ENCODE measurements around the gene RDM1. TPM values are rescaled to one million over a fixed set of nuclear protein-coding genes. Genes with fewer than 3 reads are reported as not detected.
A peak's percentile ranks its signal among the peaks of the same experiment; 100 is the strongest.
"Not testable (repeated sequence)": the region's sequence is repeated elsewhere in the genome, so short reads cannot be mapped to it uniquely, and the experiment has no call there.

Gene RDM1
- total RNA-seq, 2 donors from 2014 or later: not detected

- ATAC-seq (no peak), DNase-seq (no peak)
- 68 to 84% methylated on average over 5 of the region's 5 CpGs for WGBS, 2 donors
- Histone ChIP-seq H3K4me3 (no peak overlapping the region), H3K9me3 (no peaks in the 10 kb centered on the region), H3K27me3 (no peaks in the 10 kb centered on the region), H3K36me3 (replicated peaks in 1 of 2; ENCODE audit: insufficient read depth in 1 of 2, low read depth in 2 of 2) (no peaks in the 10 kb centered on the region), H3K27ac (no peak overlapping the region), H3K4me1 (no peaks in the 10 kb centered on the region)
- intact Hi-C loops (cut with DNase I): no loop called here
- TF ChIP-seq CTCF (IDR thresholded peaks at IDR 0.05) (no peak), POLR2A (IDR thresholded peaks at IDR 0.05) (no peak)
Observed at GRCh38 chr17:35900280-35900679, 30.3 kb downstream of the RDM1 start.

GRCh38 chr17:35898283-35899070 lies 32.1 kb downstream of the RDM1 start:
- peak; percentile 61 to 80 (median 78) for DNase-seq
- TF ChIP-seq POLR2A (IDR thresholded peaks at IDR 0.05) (no peak), CTCF (IDR thresholded peaks at IDR 0.05) (no peak)
- ATAC-seq: peak; percentile 81
- no peaks in the 10 kb centered on the region for H3K9me3 ChIP-seq
- no peak overlapping the region for H3K4me3 ChIP-seq
- intact Hi-C loops (cut with DNase I): no loop called here
- 35 to 54% methylated on average over 5 to 6 of the region's 6 CpGs for WGBS, 2 donors
- H3K27ac ChIP-seq: no peak overlapping the region
- H3K4me1 ChIP-seq: no peaks in the 10 kb centered on the region
- H3K36me3 ChIP-seq (replicated peaks in 1 of 2; ENCODE audit: insufficient read depth in 1 of 2, low read depth in 2 of 2): no peaks in the 10 kb centered on the region
- H3K27me3 ChIP-seq: no peaks in the 10 kb centered on the region

GRCh38 chr17:35897772-35898171 lies 32.8 kb downstream of the RDM1 start:
- H3K27me3 ChIP-seq; intact Hi-C loops (cut with DNase I); H3K27ac ChIP-seq; DNase-seq; H3K4me3 ChIP-seq; H3K36me3 ChIP-seq (replicated peaks in 1 of 2; ENCODE audit: insufficient read depth in 1 of 2, low read depth in 2 of 2); ATAC-seq; H3K9me3 ChIP-seq; H3K4me1 ChIP-seq: not testable (repeated sequence)
- 94 to 97% methylated on average over 7 of the region's 7 CpGs for WGBS, 2 donors

GRCh38 chr17:35895636-35896587 lies 34.7 kb downstream of the RDM1 start:
- intact Hi-C loops (cut with DNase I): no loop called here
- H3K9me3 ChIP-seq: no peaks in the 10 kb centered on the region
- no peaks in the 10 kb centered on the region for H3K27me3 ChIP-seq
- TF ChIP-seq CTCF (IDR thresholded peaks at IDR 0.05) (no peak), POLR2A (IDR thresholded peaks at IDR 0.05) (no peak)
- H3K27ac ChIP-seq: no peak overlapping the region
- no peaks in the 10 kb centered on the region for H3K36me3 ChIP-seq (replicated peaks in 1 of 2; ENCODE audit: insufficient read depth in 1 of 2, low read depth in 2 of 2)
- no peak for ATAC-seq
- H3K4me1 ChIP-seq: no peaks in the 10 kb centered on the region
- WGBS, 2 donors: 73 to 77% methylated on average over 12 to 14 of the region's 14 CpGs
- no peak overlapping the region for H3K4me3 ChIP-seq
- DNase-seq: peak in 1 of 4 donors; percentile 13

- intact Hi-C loops (cut with DNase I): no loop called here
- WGBS, 2 donors: 83 to 85% methylated on average over 7 of the region's 7 CpGs
- ATAC-seq: no peak
Observed at GRCh38 chr17:35894206-35894605, 36.4 kb downstream of the RDM1 start.

More at GRCh38 chr17:35894206-35894605, 36.4 kb downstream of the RDM1 start:
- TF ChIP-seq CTCF (IDR thresholded peaks at IDR 0.05): no peak
- no peak for TF ChIP-seq POLR2A (IDR thresholded peaks at IDR 0.05)
- H3K9me3 ChIP-seq: no peaks in the 10 kb centered on the region
- H3K4me3 ChIP-seq: no peak overlapping the region
- H3K27ac ChIP-seq: no peak overlapping the region
- no peaks in the 10 kb centered on the region for H3K27me3 ChIP-seq
- no peaks in the 10 kb centered on the region for H3K4me1 ChIP-seq
- H3K36me3 ChIP-seq (replicated peaks in 1 of 2; ENCODE audit: insufficient read depth in 1 of 2, low read depth in 2 of 2): no peaks in the 10 kb centered on the region
- no peak for DNase-seq
